LHCN-M2 (cell line): Measurements from ENCODE around the gene AJUBA. TPM values are rescaled to one million over a fixed set of nuclear protein-coding genes. Genes with fewer than 3 reads are reported as not detected.
A peak's percentile ranks its signal among the peaks of the same experiment; 100 is the strongest.
"Not testable (repeated sequence)": the region's sequence is repeated elsewhere in the genome, so short reads cannot be mapped to it uniquely, and the experiment has no call there.

ENCODE experiments used
- DNase-seq: peaks from one replicate; pipeline ENCODE4 v3.0.0-alpha.2; 2012; ENCODE audit warnings: low read depth
- total RNA-seq: library from RNA; depleted of rRNA; stranded (reverse); fragments of >200 nt; gene quantifications from 2 replicates; pipeline ENCODE4 v1.2.3, GENCODE V29; 2014

The AJUBA gene
- total RNA-seq, 1 experiment from 2014 or later, result 78.4 TPM

- DNase-seq, result peak; percentile 97
Measured at GRCh38 chr14:23006544-23007419, 24.4 kb upstream of the AJUBA start.

GRCh38 chr14:23006188-23006534 is 23.8 kb upstream of the AJUBA start:
- peak; percentile 17 for DNase-seq

GRCh38 chr14:23005451-23006187 is 23.3 kb upstream of the AJUBA start:
- peak; percentile 11 for DNase-seq

- not testable (repeated sequence) for DNase-seq
Measured at GRCh38 chr14:23004274-23004673, 21.9 kb upstream of the AJUBA start.

- no peak for DNase-seq
Measured at GRCh38 chr14:23002592-23002991, 20.2 kb upstream of the AJUBA start.

GRCh38 chr14:23000860-23001259 is 18.5 kb upstream of the AJUBA start:
- DNase-seq, result no peak

GRCh38 chr14:22998329-22999012 is 16.1 kb upstream of the AJUBA start:
- DNase-seq, result no peak

DNA sequence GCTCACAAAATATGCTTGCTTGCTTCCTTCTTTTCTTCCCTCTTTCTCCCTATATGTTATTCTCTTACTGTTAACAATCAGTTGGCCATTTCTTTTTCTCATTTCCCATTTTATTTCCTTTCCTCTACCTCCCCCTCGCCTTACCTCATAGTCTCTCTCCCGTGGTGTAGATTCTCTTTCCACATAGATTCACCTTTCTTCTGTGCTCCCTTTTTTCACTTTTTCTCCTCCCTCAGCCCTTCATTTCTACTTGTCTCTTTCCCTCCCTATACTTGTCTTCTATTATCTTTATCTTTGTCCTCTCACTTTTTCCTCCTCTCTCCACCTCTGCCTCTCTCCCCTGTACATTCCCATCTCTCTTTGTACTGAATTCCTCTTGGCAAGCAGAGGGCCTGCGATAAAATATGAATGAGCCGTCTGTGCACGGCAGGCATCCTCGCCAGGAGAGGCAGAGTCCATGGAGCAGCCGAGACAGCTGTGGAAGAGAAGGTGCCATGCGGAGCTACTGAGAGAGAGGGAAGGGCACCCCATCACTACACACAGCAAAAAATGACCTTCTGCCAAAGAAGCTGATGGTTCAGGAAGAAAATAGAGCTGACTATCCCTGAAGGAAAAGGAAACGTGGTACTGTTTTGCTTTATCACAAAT is 15.4 kb upstream of the AJUBA start:
- DNase-seq, result no peak

GRCh38 chr14:22996768-22997654 is 14.7 kb upstream of the AJUBA start:
- DNase-seq, result no peak

GRCh38 chr14:22995889-22996625 is 13.7 kb upstream of the AJUBA start:
- no peak for DNase-seq

DNA sequence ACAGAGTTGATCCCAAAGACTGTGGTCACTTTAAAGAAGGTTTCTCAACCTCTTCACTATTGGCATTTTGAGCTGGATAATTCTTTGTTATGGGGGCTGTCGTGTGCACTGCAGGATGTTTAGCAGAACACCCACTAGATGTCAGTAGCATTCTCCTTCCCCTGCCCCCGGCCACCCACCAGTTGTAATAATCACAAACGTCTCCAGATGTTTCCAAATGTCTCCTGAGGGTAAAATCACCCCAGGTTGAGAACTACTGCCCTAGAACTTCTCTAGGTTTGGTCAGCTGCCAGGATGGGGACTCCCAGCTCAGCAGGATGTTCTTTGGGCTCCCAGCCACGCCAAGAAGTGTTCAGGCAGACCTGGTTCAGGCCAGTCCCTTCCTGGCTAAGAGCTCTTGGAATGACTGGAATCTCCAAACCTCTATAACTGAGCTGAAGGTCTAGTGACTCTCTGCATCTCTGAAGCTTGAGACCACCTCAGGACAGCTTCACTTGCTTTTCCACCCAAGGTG is 12.5 kb upstream of the AJUBA start:
- DNase-seq, result peak; percentile 61

DNA sequence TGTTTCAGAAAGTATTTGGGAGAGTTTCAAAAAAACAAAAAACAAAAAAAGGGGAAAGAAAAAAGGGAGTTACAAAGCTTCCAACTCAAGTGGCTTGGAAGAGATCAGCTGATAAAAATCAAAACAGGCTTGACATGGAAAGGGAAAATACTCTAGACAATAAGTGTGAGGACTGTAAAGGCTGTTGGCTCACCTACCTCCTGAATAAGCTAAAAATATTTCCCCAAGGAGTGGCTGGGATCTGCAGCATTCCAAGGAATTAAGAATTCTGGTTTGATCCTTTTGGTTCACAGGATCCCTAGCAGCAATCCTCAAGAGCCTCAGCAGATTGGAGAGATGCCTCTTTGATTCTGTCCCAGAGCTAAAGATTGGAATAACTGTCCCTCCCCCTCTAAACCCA is 11.2 kb upstream of the AJUBA start:
- no peak for DNase-seq

DNA sequence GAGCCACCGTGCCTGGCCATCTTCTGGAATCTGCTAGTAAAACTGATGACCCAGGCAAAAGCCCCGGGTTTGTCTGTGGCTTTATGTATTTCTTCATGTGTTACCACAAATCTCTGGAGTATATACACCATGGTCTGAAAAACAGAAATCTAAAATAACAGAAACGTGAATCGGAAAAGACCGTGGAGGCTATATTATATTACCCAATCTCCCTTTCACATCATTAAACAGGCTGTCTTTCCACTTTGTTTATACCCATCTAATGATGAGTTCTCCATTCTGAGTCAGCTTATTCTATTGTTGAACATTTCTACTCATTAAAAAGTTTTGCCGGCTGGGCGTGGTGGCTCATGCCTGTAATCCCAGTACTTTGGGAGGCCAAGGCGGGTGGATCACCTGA is 9.5 kb upstream of the AJUBA start:
- DNase-seq, result no peak

DNA sequence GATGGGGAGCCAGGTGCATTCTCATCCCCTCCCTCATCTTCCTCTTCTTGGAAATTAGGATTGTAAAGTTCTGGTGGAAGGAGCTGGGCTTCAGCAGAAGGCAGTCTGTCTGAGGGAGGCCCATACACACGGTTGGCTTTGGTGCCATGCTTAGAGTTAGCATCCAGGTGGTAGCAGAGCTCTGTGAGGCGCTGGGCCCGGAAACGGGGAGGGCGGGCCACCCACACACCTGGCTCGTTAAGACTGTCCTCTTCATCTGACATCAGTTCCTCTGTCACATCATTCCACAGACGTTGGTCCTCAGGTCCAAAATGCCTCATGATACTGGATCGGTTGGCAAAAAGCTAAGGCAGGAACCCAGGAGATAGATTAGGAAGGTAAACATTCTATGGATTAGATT is 4.9 kb upstream of the AJUBA start:
- no peak for DNase-seq

DNA sequence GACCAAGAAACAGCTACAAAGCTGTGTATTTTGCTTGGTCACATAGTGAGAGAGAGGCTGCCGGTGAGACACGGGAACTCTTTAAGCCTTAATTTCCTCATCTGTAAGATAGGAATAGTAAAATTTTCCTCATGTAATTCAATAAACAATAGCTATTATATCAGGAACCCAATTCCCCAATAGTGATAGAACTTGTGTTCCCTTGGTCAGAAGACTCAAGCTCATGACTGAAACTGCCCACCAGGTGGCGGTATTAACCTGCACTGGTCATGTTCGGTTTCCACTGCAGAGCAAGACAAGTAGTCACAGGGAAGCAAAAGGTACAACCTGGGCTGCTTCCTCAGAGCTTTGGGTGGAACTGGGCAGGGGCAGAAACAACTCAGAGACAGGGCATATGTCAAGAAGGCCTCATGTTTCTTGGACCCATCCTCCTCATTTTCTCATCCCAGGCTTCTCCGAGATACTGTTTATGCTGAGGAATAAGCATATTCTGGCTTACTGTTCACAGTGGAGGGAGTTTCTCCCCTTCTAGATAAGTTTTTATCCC is 4.2 kb upstream of the AJUBA start:
- peak; percentile 71 for DNase-seq

- DNase-seq, result no peak
Measured at GRCh38 chr14:22985894-22986507, 3.6 kb upstream of the AJUBA start.

DNA sequence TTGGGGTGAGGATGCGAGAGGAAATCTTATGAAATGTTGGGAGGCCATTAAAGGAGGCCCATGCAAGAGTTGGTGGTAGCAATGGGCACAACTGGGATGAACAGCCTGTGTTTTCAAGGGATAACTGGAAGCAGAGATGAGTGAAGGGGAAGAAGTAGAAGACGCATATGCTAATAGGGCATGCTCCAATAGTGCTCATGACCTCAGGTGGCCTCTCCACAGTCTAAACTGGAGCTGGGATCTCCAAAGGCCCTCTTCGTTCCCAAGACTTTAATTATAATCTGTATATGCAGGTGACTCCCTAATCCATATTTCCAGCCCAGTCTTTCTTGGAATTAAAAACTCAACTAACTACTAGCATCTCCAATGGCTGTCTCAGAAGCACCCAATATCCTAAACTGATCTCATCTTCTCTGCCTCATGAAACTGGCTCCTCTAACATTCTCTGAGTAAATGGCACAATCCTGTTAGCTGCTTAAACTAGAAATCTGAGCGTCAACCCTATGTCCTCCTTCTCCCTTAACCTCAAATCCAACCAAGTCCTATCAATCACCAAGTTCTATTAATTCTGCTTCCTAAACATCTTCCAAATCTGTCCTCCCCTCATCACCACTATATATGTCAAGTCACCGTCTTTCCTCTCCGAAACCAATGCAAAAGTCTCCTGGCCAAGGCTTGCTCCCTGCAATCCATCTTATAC is 2.8 kb upstream of the AJUBA start:
- DNase-seq, result no peak

- no peak for DNase-seq
Measured at GRCh38 chr14:22981876-22982476, 375 bp downstream of the AJUBA start.
